Mesenchymal stem cell (in vitro differentiated cells and primary cell): Measurements from ENCODE around the gene CHPF.

ENCODE experiments used
- DNase-seq: peaks from one replicate; pipeline ENCODE4 v3.0.0-alpha.2; 2013
- H2AFZ ChIP-seq: one replicate; pipeline ENCODE4 v1.6.1; 2013; ENCODE audit warnings: low read depth, mild to moderate bottlenecking, control low read depth, inconsistent platforms, low read length, moderate library complexity
- H2AK5ac ChIP-seq: 2 replicates; pipeline ENCODE4 v1.6.1; 2013; ENCODE audit warnings: low read length, moderate library complexity, mild to moderate bottlenecking, inconsistent platforms; ENCODE audit not compliant: severe bottlenecking
- H2BK120ac ChIP-seq: one replicate; pipeline ENCODE4 v1.6.1; 2013; ENCODE audit warnings: low read depth, mild to moderate bottlenecking, inconsistent platforms, low read length, moderate library complexity
- H2BK12ac ChIP-seq, 2 experiments: one replicate each; pipeline ENCODE4 v1.6.1; 2013; ENCODE audit warnings: inconsistent platforms in 2 of 2, low read length in 2 of 2, mild to moderate bottlenecking in 2 of 2, moderate library complexity in 2 of 2, control low read depth in 1 of 2
- H2BK15ac ChIP-seq: one replicate; pipeline ENCODE4 v1.6.1; 2013; ENCODE audit warnings: mild to moderate bottlenecking, low read depth, inconsistent platforms; ENCODE audit not compliant: poor library complexity, severe bottlenecking
- H2BK5ac ChIP-seq: 2 replicates; pipeline ENCODE4 v1.6.1; 2013; ENCODE audit warnings: low read depth, mild to moderate bottlenecking, low read length, control low read depth, inconsistent platforms; ENCODE audit not compliant: poor library complexity, severe bottlenecking
- H3K14ac ChIP-seq, 2 experiments: one replicate each; pipeline ENCODE4 v1.6.1; 2013; ENCODE audit warnings: inconsistent platforms in 2 of 2, low read length in 2 of 2, control low read depth in 1 of 2, mild to moderate bottlenecking in 1 of 2, moderate library complexity in 1 of 2
- H3K18ac ChIP-seq, 2 experiments: one replicate each; pipeline ENCODE4 v1.6.1; 2013; ENCODE audit warnings: inconsistent platforms in 2 of 2, low read length in 2 of 2, control low read depth in 1 of 2, low read depth in 1 of 2, mild to moderate bottlenecking in 1 of 2
- H3K23ac ChIP-seq, 2 experiments: one replicate each; pipeline ENCODE4 v1.6.1; 2013; ENCODE audit warnings: inconsistent platforms in 2 of 2, low read length in 2 of 2, mild to moderate bottlenecking in 2 of 2, moderate library complexity in 2 of 2, control low read depth in 1 of 2
- H3K27ac ChIP-seq: 2 replicates; pipeline ENCODE4 v1.5.1; 2013; ENCODE audit warnings: mild to moderate bottlenecking, moderate library complexity, low read length, control low read depth, inconsistent platforms; ENCODE audit not compliant: poor library complexity, severe bottlenecking
- H3K27me3 ChIP-seq, 2 experiments: 2 replicates each; pipeline versions ENCODE4 v1.6.1 to v1.7.0; 2013; ENCODE audit warnings: low read length in 2 of 2, mild to moderate bottlenecking in 2 of 2, moderate library complexity in 2 of 2, control low read depth in 1 of 2, inconsistent platforms in 1 of 2; ENCODE audit not compliant: control insufficient read depth in 1 of 2, insufficient read depth in 1 of 2
- H3K36me3 ChIP-seq, 2 experiments: 2 replicates each; pipeline versions ENCODE4 v1.6.1 to v1.7.0; 2013; ENCODE audit warnings: low read length in 2 of 2, control low read depth in 1 of 2, inconsistent platforms in 1 of 2, low read depth in 1 of 2, mild to moderate bottlenecking in 1 of 2; ENCODE audit not compliant: insufficient read depth in 2 of 2, control insufficient read depth in 1 of 2
- H3K4ac ChIP-seq, 2 experiments: one replicate each; pipeline ENCODE4 v1.6.1; 2013; ENCODE audit warnings: inconsistent platforms in 2 of 2, low read length in 2 of 2, mild to moderate bottlenecking in 2 of 2, moderate library complexity in 2 of 2, control low read depth in 1 of 2, low read depth in 1 of 2
- H3K4me1 ChIP-seq: 2 replicates; pipeline ENCODE4 v1.6.1; 2013; ENCODE audit warnings: low read depth, low read length, control low read depth; ENCODE audit not compliant: control insufficient read depth, insufficient read depth
- H3K4me2 ChIP-seq: 2 replicates; pipeline ENCODE4 v1.6.1; 2013; ENCODE audit warnings: low read length, mild to moderate bottlenecking, inconsistent platforms; ENCODE audit not compliant: poor library complexity, severe bottlenecking
- H3K4me3 ChIP-seq, 2 experiments: 2 replicates each; pipeline versions ENCODE4 v1.5.1 to v1.7.0; 2013; ENCODE audit warnings: low read length in 2 of 2, mild to moderate bottlenecking in 2 of 2, control low read depth in 1 of 2, low read depth in 1 of 2; ENCODE audit not compliant: insufficient read depth in 1 of 2
- H3K79me1 ChIP-seq: replicated peaks from 2 replicates; pipeline ENCODE4 v1.6.1; 2013; ENCODE audit warnings: mild to moderate bottlenecking, control low read depth, low read length, inconsistent platforms; ENCODE audit not compliant: poor library complexity, severe bottlenecking
- H3K9ac ChIP-seq: 2 replicates; pipeline ENCODE4 v1.7.0; 2013; ENCODE audit warnings: mild to moderate bottlenecking, low read length, moderate library complexity
- H3K9me3 ChIP-seq: 2 replicates; pipeline ENCODE4 v1.7.0; 2013; ENCODE audit warnings: mild to moderate bottlenecking, low read length; ENCODE audit not compliant: control insufficient read depth
- H4K8ac ChIP-seq: one replicate; pipeline ENCODE4 v1.6.1; 2013; ENCODE audit warnings: inconsistent platforms, mild to moderate bottlenecking, low read length, moderate library complexity
- H4K91ac ChIP-seq: one replicate; pipeline ENCODE4 v1.6.1; 2013; ENCODE audit warnings: mild to moderate bottlenecking, low read length, inconsistent platforms
- WGBS: methylation state at CpG from one replicate; pipeline ENCODE4 v1.1.7; 2013; ENCODE audit warnings: mixed read lengths; 5-methylcytosine and 5-hydroxymethylcytosine counted together

Gene CHPF

GRCh38 chr2:219514196-219514761 lies 29.3 kb downstream of the CHPF start, which contains the start of gene ASIC4:
ASIC4 (plus strand) TSS chr2:219514482; CDS start chr2:219514725, 243 bp downstream.
- no peak within 1 kb of the TSS for H3K27ac ChIP-seq
- peak within 1 kb of the TSS in 1 of 2 experiments; percentile 59 for H3K18ac ChIP-seq
- H3K4me3 ChIP-seq, result no peak within 1 kb of the TSS
- H4K91ac ChIP-seq, result no peak within 1 kb of the TSS
- peaks cover 0 to 4% of the 10 kb centered on the region in 2 experiments for H3K36me3 ChIP-seq
- no peak within 1 kb of the TSS for H2BK15ac ChIP-seq
- no peak within 1 kb of the TSS for H3K4ac ChIP-seq
- peak within 1 kb of the TSS; percentile 51 for H3K4me2 ChIP-seq
- H3K9ac ChIP-seq, result no peak within 1 kb of the TSS
- no peak within 1 kb of the TSS for H2BK120ac ChIP-seq
- peak; percentile 46 for DNase-seq
- H2AFZ ChIP-seq, result peak within 1 kb of the TSS; percentile 47
- no peak within 1 kb of the TSS for H4K8ac ChIP-seq
- H2BK12ac ChIP-seq, result no peak within 1 kb of the TSS
- no peak within 1 kb of the TSS for H3K14ac ChIP-seq
- WGBS, result 20% methylated on average over 25 of the region's 31 CpGs
- peaks cover 70 to 80% of the 10 kb centered on the region in 2 experiments for H3K27me3 ChIP-seq
- H2BK5ac ChIP-seq, result no peak within 1 kb of the TSS
- H3K4me1 ChIP-seq, result peaks cover 27% of the 10 kb centered on the region
- H2AK5ac ChIP-seq, result no peak within 1 kb of the TSS
- H3K9me3 ChIP-seq, result no peaks in the 10 kb centered on the region
- peak within 1 kb of the TSS in 1 of 2 experiments; percentile 73 for H3K23ac ChIP-seq
- no peaks in the 10 kb centered on the region for H3K79me1 ChIP-seq

DNA sequence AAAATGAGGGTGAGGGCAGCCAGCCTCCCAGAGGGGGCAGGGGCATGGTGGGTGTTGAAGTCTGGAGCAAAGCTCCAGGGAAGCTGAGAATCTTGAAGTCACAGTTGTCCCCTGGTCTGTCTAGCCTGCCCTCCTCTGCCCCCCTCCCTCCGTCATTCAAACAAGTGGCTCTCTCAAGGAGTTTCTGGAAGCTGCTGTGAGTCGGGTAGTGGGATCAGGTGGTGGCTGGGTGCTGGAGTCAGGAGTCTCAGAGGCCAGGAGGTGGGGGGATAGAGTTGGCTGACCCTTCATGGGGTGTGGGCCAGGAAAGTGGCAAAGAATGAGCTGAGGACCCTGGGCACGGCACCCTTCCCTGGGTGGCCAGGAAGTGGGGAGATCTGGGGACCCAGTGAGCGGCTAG lies 29.8 kb downstream of the CHPF start:
- no peak overlapping the region for H3K4me3 ChIP-seq
- H3K14ac ChIP-seq, result no peak overlapping the region
- no peak overlapping the region for H2AK5ac ChIP-seq
- no peaks in the 10 kb centered on the region for H3K9me3 ChIP-seq
- no peak overlapping the region for H2BK15ac ChIP-seq
- H2BK5ac ChIP-seq, result no peak overlapping the region
- 44% methylated on average over 3 of the region's 4 CpGs for WGBS
- no peak overlapping the region for H2BK12ac ChIP-seq
- no peak overlapping the region for H3K9ac ChIP-seq
- no peak overlapping the region for H3K27ac ChIP-seq
- H3K36me3 ChIP-seq, result peaks cover 0 to 4% of the 10 kb centered on the region in 2 experiments
- H3K4ac ChIP-seq, result no peak overlapping the region
- DNase-seq, result no peak
- H2BK120ac ChIP-seq, result no peak overlapping the region
- peak overlapping the region; percentile 51 for H3K4me2 ChIP-seq
- no peaks in the 10 kb centered on the region for H3K79me1 ChIP-seq
- peaks cover 70 to 80% of the 10 kb centered on the region in 2 experiments for H3K27me3 ChIP-seq
- no peak overlapping the region for H4K8ac ChIP-seq
- H2AFZ ChIP-seq, result no peak overlapping the region
- no peak overlapping the region for H3K23ac ChIP-seq
- peaks cover 32% of the 10 kb centered on the region for H3K4me1 ChIP-seq
- H3K18ac ChIP-seq, result no peak overlapping the region
- H4K91ac ChIP-seq, result no peak overlapping the region

GRCh38 chr2:219512524-219513216 lies 30.9 kb downstream of the CHPF start:
- 23% methylated on average over 15 of the region's 16 CpGs for WGBS
- H3K4me2 ChIP-seq, result no peak overlapping the region

GRCh38 chr2:219511547-219512325 lies 31.9 kb downstream of the CHPF start:
- Histone ChIP-seq H2BK120ac (no peak overlapping the region), H2BK15ac (no peak overlapping the region), H3K27me3 (peaks cover 63 to 66% of the 10 kb centered on the region in 2 experiments), H3K4me1 (peaks cover 33% of the 10 kb centered on the region), H3K4me3 (no peak overlapping the region), H3K36me3 (peaks cover 4 to 18% of the 10 kb centered on the region in 2 experiments), H2BK5ac (no peak overlapping the region), H3K4me2 (no peak overlapping the region), H3K9me3 (no peaks in the 10 kb centered on the region), H3K23ac (no peak overlapping the region), H3K18ac (no peak overlapping the region), H3K79me1 (no peaks in the 10 kb centered on the region), H2AK5ac (no peak overlapping the region), H4K91ac (no peak overlapping the region), H3K9ac (no peak overlapping the region), H3K4ac (no peak overlapping the region), H2AFZ (no peak overlapping the region), H4K8ac (no peak overlapping the region), H3K14ac (no peak overlapping the region), H3K27ac (no peak overlapping the region), H2BK12ac (no peak overlapping the region)
- 74% methylated on average over 11 of the region's 15 CpGs for WGBS
- no peak for DNase-seq

More at GRCh38 chr2:219512524-219513216, 30.9 kb downstream of the CHPF start:
- H3K23ac ChIP-seq, result no peak overlapping the region
- no peak overlapping the region for H3K9ac ChIP-seq
- H4K91ac ChIP-seq, result no peak overlapping the region
- peaks cover 66 to 75% of the 10 kb centered on the region in 2 experiments for H3K27me3 ChIP-seq
- H3K4me1 ChIP-seq, result peaks cover 33% of the 10 kb centered on the region
- no peak overlapping the region for H3K4ac ChIP-seq
- H2BK12ac ChIP-seq, result no peak overlapping the region
- H2BK15ac ChIP-seq, result no peak overlapping the region
- no peak overlapping the region for H4K8ac ChIP-seq
- no peaks in the 10 kb centered on the region for H3K79me1 ChIP-seq
- no peak for DNase-seq
- no peak overlapping the region for H3K18ac ChIP-seq
- H3K9me3 ChIP-seq, result no peaks in the 10 kb centered on the region
- no peak overlapping the region for H2BK5ac ChIP-seq
- no peak overlapping the region for H2AK5ac ChIP-seq
- H2BK120ac ChIP-seq, result no peak overlapping the region
- peaks cover 0 to 9% of the 10 kb centered on the region in 2 experiments for H3K36me3 ChIP-seq
- peak overlapping the region in 1 of 2 experiments; percentile 31 for H3K14ac ChIP-seq
- no peak overlapping the region for H3K4me3 ChIP-seq
- no peak overlapping the region for H3K27ac ChIP-seq
- H2AFZ ChIP-seq, result no peak overlapping the region
